ENCODE results near the gene AMMECR1. TPM values are rescaled to one million over a fixed set of nuclear protein-coding genes. Genes with fewer than 3 reads are reported as not detected.

AMMECR1 gene
- total and polyA plus RNA-seq, 2 of the 8 experiments (the other 6 are each of a cell fraction or from before 2014, with no cell fraction given) = 10.2 to 21.2 TPM

DNA sequence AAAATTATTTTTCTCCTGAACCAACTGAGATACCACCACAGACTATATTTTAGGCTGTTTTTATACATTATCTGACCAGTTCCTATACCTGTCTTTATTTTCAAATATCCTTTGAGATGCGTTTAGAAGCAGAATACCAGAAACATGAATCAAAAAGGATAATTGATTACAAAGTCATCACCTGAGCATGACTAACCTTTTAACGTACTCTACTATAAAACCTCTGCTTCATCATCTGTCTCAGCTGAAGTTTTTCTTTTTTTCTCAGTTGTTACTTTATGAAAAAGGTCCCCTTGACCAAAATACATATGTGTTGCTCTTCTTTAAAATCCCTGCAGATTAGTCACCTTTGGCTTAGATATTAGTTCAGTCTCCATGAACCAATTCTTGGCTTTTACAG lies 109.8 kb downstream of the AMMECR1 start:
- Histone ChIP-seq H3K23me2 (ENCODE audit: low read depth, low read length) (no peaks in the 10 kb centered on the region), H3K4me3 (ENCODE audit: extremely low read depth in 1 of 4, insufficient read depth in 2 of 4, low read depth in 3 of 4, low read length in 4 of 4) (no peak overlapping the region), H2AK5ac (ENCODE audit: low read depth, low read length) (no peak overlapping the region), H3K56ac (replicated peaks; ENCODE audit: insufficient read length, low read depth, low read length) (no peak overlapping the region), H2BK12ac (ENCODE audit: low read depth, low read length) (no peak overlapping the region), H2BK5ac (ENCODE audit: low read depth, low read length) (no peak overlapping the region), H3K9ac (replicated peaks in 1 of 4; ENCODE audit: extremely low read depth in 1 of 4, low read depth in 3 of 4, low read length in 3 of 4) (no peak overlapping the region), H2AFZ (ENCODE audit: low read length) (no peak overlapping the region), H3K4me2 (ENCODE audit: insufficient read depth in 1 of 2, low read depth in 2 of 2, low read length in 2 of 2) (no peak overlapping the region), H3K4ac (replicated peaks; ENCODE audit: insufficient read length, low read depth, low read length) (no peak overlapping the region), H3K18ac (ENCODE audit: extremely low read depth, low read length) (no peak overlapping the region), H4K8ac (ENCODE audit: extremely low read depth, insufficient read depth, low read length) (no peak overlapping the region), H3K79me1 (ENCODE audit: low read depth, low read length) (no peaks in the 10 kb centered on the region), H2BK15ac (ENCODE audit: low read length) (no peak overlapping the region), H3K4me1 (replicated peaks in 1 of 4; ENCODE audit: control insufficient read depth in 3 of 4, insufficient read depth in 4 of 4, low read length in 3 of 4) (no peaks in the 10 kb centered on the region), H3K23ac (ENCODE audit: insufficient read length) (no peak overlapping the region), H3K79me2 (ENCODE audit: control insufficient read depth in 1 of 2, insufficient read depth in 2 of 2, low read length in 2 of 2) (no peaks in the 10 kb centered on the region), H3K36me3 (ENCODE audit: control insufficient read depth in 2 of 4, insufficient read depth in 4 of 4, low read length in 3 of 4) (no peaks in the 10 kb centered on the region), H4K91ac (replicated peaks; ENCODE audit: insufficient read length, low read length) (no peak overlapping the region), H2BK120ac (replicated peaks; ENCODE audit: low read depth, low read length) (no peak overlapping the region), H3K27ac (ENCODE audit: low read depth, low read length) (no peak overlapping the region), H4K5ac (ENCODE audit: insufficient read length, low read depth, low read length) (no peak overlapping the region), H3K9me3 (ENCODE audit: insufficient read depth in 2 of 2, low read depth in 1 of 2, low read length in 1 of 2) (no peaks in the 10 kb centered on the region), H3K14ac (ENCODE audit: insufficient read length) (no peak overlapping the region), H2BK20ac (ENCODE audit: low read length) (no peak overlapping the region), H4K20me1 (replicated peaks in 1 of 2; ENCODE audit: control insufficient read depth in 1 of 2, insufficient read depth in 2 of 2, low read length in 2 of 2) (no peaks in the 10 kb centered on the region), H3K27me3 (replicated peaks in 1 of 4; ENCODE audit: control insufficient read depth in 3 of 4, extremely low read depth in 1 of 4, insufficient read depth in 3 of 4, low read length in 3 of 4) (no peaks in the 10 kb centered on the region)
- ChIA-PET POLR2A (ENCODE audit: partially characterized antibody) (no interaction called here), CTCF (ENCODE audit: partially characterized antibody) (interaction anchor here (1.0 to 1.3 kb wide), 2 partner anchors 41 to 62 kb away, joined by 3 to 5 read pairs; no protein-coding TSS in a partner anchor)
- DNase-seq (ENCODE audit: low read depth in 1 of 2, low spot score in 2 of 2) (no peak), FAIRE-seq (no peak)
- 90% methylated on average over 2 of the region's 2 CpGs; no CpG with 5 or more reads in 1 of the 2 experiments for WGBS, 2 experiments (ENCODE audit: extremely low coverage in 1 of 2, insufficient coverage in 1 of 2, insufficient read length in 1 of 2, insufficient replicate concordance in 2 of 2, low coverage in 1 of 2, low lambda C conversion rate in 2 of 2, missing lambda C conversion rate in 1 of 2)
- TF ChIP-seq BACH1 (IDR thresholded peaks at IDR 0.05; ENCODE audit: low read length) (no peak), KDM5A (IDR thresholded peaks at IDR 0.05; ENCODE audit: low read length) (no peak), ASH2L (IDR thresholded peaks at IDR 0.05; ENCODE audit: low read length) (no peak), POLR2A (IDR thresholded peaks at IDR 0.05; ENCODE audit: control extremely low read depth in 1 of 2, low read depth in 2 of 2, low read length in 2 of 2) (no peak), YY1 (IDR thresholded peaks at IDR 0.05; ENCODE audit: low read depth, low read length) (no peak), CEBPB (IDR thresholded peaks at IDR 0.05; ENCODE audit: low read depth, low read length) (no peak)
